ENCODE data around the gene CYP39A1. TPM values are rescaled to one million over a fixed set of nuclear protein-coding genes. Genes with fewer than 3 reads are reported as not detected.

Gene CYP39A1
- total and polyA plus RNA-seq, 10 of the 15 experiments (the other 5 are each of a cell fraction or from before 2014, with no cell fraction given) = not detected

DNA sequence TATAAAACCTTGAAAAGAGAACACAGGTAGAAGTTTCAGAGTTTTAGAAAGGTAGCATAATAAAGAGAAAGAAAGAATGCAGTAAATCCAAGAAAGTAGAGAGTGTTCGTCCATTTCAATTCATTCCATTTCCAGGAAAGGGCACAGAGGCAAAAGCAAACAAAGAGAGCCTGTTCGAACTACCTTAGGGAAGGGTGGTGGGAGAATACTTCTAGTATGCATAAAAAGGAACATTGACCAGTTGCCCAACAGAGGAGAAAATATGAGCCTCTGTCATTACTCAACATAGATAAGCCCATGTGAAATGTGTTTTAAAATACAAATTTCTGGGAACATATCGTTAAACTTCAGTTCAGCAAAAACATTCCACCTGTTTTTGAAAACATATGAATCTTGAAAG lies 60.6 kb downstream of the CYP39A1 start (continued):
- TF ChIP-seq, protein P1, sequence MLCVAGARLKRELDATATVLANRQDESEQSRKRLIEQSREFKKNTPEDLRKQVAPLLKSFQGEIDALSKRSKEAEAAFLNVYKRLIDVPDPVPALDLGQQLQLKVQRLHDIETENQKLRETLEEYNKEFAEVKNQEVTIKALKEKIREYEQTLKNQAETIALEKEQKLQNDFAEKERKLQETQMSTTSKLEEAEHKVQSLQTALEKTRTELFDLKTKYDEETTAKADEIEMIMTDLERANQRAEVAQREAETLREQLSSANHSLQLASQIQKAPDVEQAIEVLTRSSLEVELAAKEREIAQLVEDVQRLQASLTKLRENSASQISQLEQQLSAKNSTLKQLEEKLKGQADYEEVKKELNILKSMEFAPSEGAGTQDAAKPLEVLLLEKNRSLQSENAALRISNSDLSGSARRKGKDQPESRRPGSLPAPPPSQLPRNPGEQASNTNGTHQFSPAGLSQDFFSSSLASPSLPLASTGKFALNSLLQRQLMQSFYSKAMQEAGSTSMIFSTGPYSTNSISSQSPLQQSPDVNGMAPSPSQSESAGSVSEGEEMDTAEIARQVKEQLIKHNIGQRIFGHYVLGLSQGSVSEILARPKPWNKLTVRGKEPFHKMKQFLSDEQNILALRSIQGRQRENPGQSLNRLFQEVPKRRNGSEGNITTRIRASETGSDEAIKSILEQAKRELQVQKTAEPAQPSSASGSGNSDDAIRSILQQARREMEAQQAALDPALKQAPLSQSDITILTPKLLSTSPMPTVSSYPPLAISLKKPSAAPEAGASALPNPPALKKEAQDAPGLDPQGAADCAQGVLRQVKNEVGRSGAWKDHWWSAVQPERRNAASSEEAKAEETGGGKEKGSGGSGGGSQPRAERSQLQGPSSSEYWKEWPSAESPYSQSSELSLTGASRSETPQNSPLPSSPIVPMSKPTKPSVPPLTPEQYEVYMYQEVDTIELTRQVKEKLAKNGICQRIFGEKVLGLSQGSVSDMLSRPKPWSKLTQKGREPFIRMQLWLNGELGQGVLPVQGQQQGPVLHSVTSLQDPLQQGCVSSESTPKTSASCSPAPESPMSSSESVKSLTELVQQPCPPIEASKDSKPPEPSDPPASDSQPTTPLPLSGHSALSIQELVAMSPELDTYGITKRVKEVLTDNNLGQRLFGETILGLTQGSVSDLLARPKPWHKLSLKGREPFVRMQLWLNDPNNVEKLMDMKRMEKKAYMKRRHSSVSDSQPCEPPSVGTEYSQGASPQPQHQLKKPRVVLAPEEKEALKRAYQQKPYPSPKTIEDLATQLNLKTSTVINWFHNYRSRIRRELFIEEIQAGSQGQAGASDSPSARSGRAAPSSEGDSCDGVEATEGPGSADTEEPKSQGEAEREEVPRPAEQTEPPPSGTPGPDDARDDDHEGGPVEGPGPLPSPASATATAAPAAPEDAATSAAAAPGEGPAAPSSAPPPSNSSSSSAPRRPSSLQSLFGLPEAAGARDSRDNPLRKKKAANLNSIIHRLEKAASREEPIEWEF (IDR thresholded peaks at IDR 0.05; ENCODE audit: insufficient replicate concordance, low read depth, low read length) = no peak
- TF ChIP-seq MYC (IDR thresholded peaks at IDR 0.05; ENCODE audit: insufficient read depth, insufficient read length, insufficient replicate concordance, low read length, severe bottlenecking) = no peak
- no peak for TF ChIP-seq HDAC6 (IDR thresholded peaks at IDR 0.05; ENCODE audit: unreplicated experiment)
- no peak for TF ChIP-seq FOS (IDR thresholded peaks at IDR 0.05; ENCODE audit: borderline replicate concordance, extremely low read depth, insufficient read length)
- TF ChIP-seq, protein P2, sequence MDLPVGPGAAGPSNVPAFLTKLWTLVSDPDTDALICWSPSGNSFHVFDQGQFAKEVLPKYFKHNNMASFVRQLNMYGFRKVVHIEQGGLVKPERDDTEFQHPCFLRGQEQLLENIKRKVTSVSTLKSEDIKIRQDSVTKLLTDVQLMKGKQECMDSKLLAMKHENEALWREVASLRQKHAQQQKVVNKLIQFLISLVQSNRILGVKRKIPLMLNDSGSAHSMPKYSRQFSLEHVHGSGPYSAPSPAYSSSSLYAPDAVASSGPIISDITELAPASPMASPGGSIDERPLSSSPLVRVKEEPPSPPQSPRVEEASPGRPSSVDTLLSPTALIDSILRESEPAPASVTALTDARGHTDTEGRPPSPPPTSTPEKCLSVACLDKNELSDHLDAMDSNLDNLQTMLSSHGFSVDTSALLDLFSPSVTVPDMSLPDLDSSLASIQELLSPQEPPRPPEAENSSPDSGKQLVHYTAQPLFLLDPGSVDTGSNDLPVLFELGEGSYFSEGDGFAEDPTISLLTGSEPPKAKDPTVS (IDR thresholded peaks at IDR 0.05; ENCODE audit: low read depth, low read length) = no peak
- TF ChIP-seq, protein P3, sequence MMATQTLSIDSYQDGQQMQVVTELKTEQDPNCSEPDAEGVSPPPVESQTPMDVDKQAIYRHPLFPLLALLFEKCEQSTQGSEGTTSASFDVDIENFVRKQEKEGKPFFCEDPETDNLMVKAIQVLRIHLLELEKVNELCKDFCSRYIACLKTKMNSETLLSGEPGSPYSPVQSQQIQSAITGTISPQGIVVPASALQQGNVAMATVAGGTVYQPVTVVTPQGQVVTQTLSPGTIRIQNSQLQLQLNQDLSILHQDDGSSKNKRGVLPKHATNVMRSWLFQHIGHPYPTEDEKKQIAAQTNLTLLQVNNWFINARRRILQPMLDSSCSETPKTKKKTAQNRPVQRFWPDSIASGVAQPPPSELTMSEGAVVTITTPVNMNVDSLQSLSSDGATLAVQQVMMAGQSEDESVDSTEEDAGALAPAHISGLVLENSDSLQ (IDR thresholded peaks at IDR 0.05) = no peak
- no peak for TF ChIP-seq MEF2A (IDR thresholded peaks at IDR 0.05; ENCODE audit: insufficient read depth, low read depth, low read length)
- no peak for TF ChIP-seq PAX5 (IDR thresholded peaks at IDR 0.05; ENCODE audit: borderline replicate concordance, low read depth, low read length)
- TF ChIP-seq, protein P4, sequence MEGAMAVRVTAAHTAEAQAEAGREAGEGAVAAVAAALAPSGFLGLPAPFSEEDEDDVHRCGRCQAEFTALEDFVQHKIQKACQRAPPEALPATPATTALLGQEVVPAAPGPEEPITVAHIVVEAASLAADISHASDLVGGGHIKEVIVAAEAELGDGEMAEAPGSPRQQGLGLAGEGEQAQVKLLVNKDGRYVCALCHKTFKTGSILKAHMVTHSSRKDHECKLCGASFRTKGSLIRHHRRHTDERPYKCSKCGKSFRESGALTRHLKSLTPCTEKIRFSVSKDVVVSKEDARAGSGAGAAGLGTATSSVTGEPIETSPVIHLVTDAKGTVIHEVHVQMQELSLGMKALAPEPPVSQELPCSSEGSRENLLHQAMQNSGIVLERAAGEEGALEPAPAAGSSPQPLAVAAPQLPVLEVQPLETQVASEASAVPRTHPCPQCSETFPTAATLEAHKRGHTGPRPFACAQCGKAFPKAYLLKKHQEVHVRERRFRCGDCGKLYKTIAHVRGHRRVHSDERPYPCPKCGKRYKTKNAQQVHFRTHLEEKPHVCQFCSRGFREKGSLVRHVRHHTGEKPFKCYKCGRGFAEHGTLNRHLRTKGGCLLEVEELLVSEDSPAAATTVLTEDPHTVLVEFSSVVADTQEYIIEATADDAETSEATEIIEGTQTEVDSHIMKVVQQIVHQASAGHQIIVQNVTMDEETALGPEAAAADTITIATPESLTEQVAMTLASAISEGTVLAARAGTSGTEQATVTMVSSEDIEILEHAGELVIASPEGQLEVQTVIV (IDR thresholded peaks at IDR 0.05; ENCODE audit: borderline replicate concordance, partially characterized antibody) = no peak
- TF ChIP-seq SIX5 (IDR thresholded peaks at IDR 0.05; ENCODE audit: low read depth, low read length, severe bottlenecking) = no peak
- TF ChIP-seq RCOR1 (conservative IDR thresholded peaks at IDR 0.05; ENCODE audit: low read depth, low read length) = no peak
- TF ChIP-seq TAF1 (IDR thresholded peaks at IDR 0.05; ENCODE audit: borderline replicate concordance, low read depth, low read length) = no peak

Data from GM12878 (cell line).